SJCRH30 (cell line): ENCODE data around the gene ST8SIA1. TPM values are rescaled to one million over a fixed set of nuclear protein-coding genes. Genes with fewer than 3 reads are reported as not detected.

ENCODE experiments used
- DNase-seq, 2 experiments: peaks; one replicate each; pipeline ENCODE4 v3.0.0-alpha.2; 2015 to 2020
- H3K27ac ChIP-seq: fragments of 250-450 bp; sonication (Bioruptor Pico); 2 replicates; pipeline ENCODE4 v1.5.1; 2020; ENCODE audit warnings: mild to moderate bottlenecking, moderate library complexity
- H3K27me3 ChIP-seq: fragments of 250-450 bp; sonication (Bioruptor Pico); 2 replicates; pipeline ENCODE4 v1.5.1; 2020; ENCODE audit warnings: mild to moderate bottlenecking, moderate library complexity
- H3K36me3 ChIP-seq: fragments of 250-450 bp; sonication (Bioruptor Pico); 2 replicates; pipeline ENCODE4 v1.5.1; 2020; ENCODE audit warnings: mild to moderate bottlenecking, moderate library complexity
- H3K4me1 ChIP-seq: fragments of 250-450 bp; sonication (Bioruptor Pico); 2 replicates; pipeline ENCODE4 v1.5.1; 2020; ENCODE audit warnings: mild to moderate bottlenecking, moderate library complexity
- H3K4me3 ChIP-seq: fragments of 250-450 bp; sonication (Bioruptor Pico); 2 replicates; pipeline ENCODE4 v1.5.1; 2020; ENCODE audit warnings: mild to moderate bottlenecking, moderate library complexity
- H3K9me3 ChIP-seq: fragments of 250-450 bp; sonication (Bioruptor Pico); replicated peaks from 2 replicates; pipeline ENCODE4 v1.5.1; 2020; ENCODE audit warnings: mild to moderate bottlenecking, moderate library complexity
- total RNA-seq: library from RNA; depleted of rRNA; stranded (reverse); fragments of >200 nt; shearing (Covaris generic); gene quantifications from 2 replicates; pipeline ENCODE4 v1.2.3, GENCODE V29; 2014

Gene ST8SIA1
- total RNA-seq, 1 experiment from 2014 or later, result 6.4 TPM

- H3K27ac ChIP-seq, result no peak overlapping the region
- H3K4me1 ChIP-seq, result peaks cover 3% of the 10 kb centered on the region; the same call in 1 of the 2 replicates
- no peaks in the 10 kb centered on the region for H3K36me3 ChIP-seq
- H3K9me3 ChIP-seq, result no peaks in the 10 kb centered on the region
- no peaks in the 10 kb centered on the region for H3K27me3 ChIP-seq
- H3K4me3 ChIP-seq, result no peak overlapping the region
- no peak for DNase-seq
These were observed 52.2 kb downstream of the ST8SIA1 start for GRCh38 chr12:22282283-22282682.

GRCh38 chr12:22276867-22277266 lies 57.6 kb downstream of the ST8SIA1 start:
- Histone ChIP-seq H3K36me3 (no peaks in the 10 kb centered on the region), H3K27me3 (no peaks in the 10 kb centered on the region), H3K27ac (no peak overlapping the region), H3K9me3 (no peaks in the 10 kb centered on the region), H3K4me3 (no peak overlapping the region), H3K4me1 (no peaks in the 10 kb centered on the region)
- DNase-seq, result no peak

GRCh38 chr12:22276313-22276712 lies 58.2 kb downstream of the ST8SIA1 start:
- Histone ChIP-seq H3K27ac (no peak overlapping the region), H3K36me3 (no peaks in the 10 kb centered on the region), H3K4me3 (no peak overlapping the region), H3K4me1 (no peaks in the 10 kb centered on the region), H3K27me3 (no peaks in the 10 kb centered on the region), H3K9me3 (no peaks in the 10 kb centered on the region)
- no peak for DNase-seq

GRCh38 chr12:22275843-22276242 lies 58.7 kb downstream of the ST8SIA1 start:
- Histone ChIP-seq H3K36me3 (no peaks in the 10 kb centered on the region), H3K4me1 (no peaks in the 10 kb centered on the region), H3K27me3 (no peaks in the 10 kb centered on the region), H3K9me3 (no peaks in the 10 kb centered on the region), H3K27ac (no peak overlapping the region), H3K4me3 (no peak overlapping the region)
- no peak for DNase-seq

GRCh38 chr12:22272335-22273151 lies 62.0 kb downstream of the ST8SIA1 start:
- Histone ChIP-seq H3K27me3 (no peaks in the 10 kb centered on the region), H3K27ac (no peak overlapping the region), H3K9me3 (no peaks in the 10 kb centered on the region; the same call in 1 of the 2 replicates), H3K4me3 (no peak overlapping the region), H3K36me3 (no peaks in the 10 kb centered on the region), H3K4me1 (no peaks in the 10 kb centered on the region)
- no peak for DNase-seq

GRCh38 chr12:22271023-22271422 lies 63.5 kb downstream of the ST8SIA1 start:
- H3K9me3 ChIP-seq, result no peaks in the 10 kb centered on the region; the same call in 1 of the 2 replicates
- no peaks in the 10 kb centered on the region for H3K4me1 ChIP-seq
- DNase-seq, result no peak
- H3K27me3 ChIP-seq, result no peaks in the 10 kb centered on the region
- no peak overlapping the region for H3K27ac ChIP-seq
- no peaks in the 10 kb centered on the region for H3K36me3 ChIP-seq
- no peak overlapping the region for H3K4me3 ChIP-seq

GRCh38 chr12:22268973-22269372 lies 65.5 kb downstream of the ST8SIA1 start:
- H3K36me3 ChIP-seq, result no peaks in the 10 kb centered on the region
- no peak overlapping the region for H3K4me3 ChIP-seq
- no peak for DNase-seq
- no peak overlapping the region for H3K27ac ChIP-seq
- H3K9me3 ChIP-seq, result no peaks in the 10 kb centered on the region; the same call in 1 of the 2 replicates
- no peaks in the 10 kb centered on the region for H3K27me3 ChIP-seq
- no peaks in the 10 kb centered on the region for H3K4me1 ChIP-seq

GRCh38 chr12:22268406-22268805 lies 66.1 kb downstream of the ST8SIA1 start:
- no peak overlapping the region for H3K27ac ChIP-seq
- H3K9me3 ChIP-seq, result no peaks in the 10 kb centered on the region; the same call in 1 of the 2 replicates
- no peak for DNase-seq
- H3K4me3 ChIP-seq, result no peak overlapping the region
- no peaks in the 10 kb centered on the region for H3K36me3 ChIP-seq
- no peaks in the 10 kb centered on the region for H3K27me3 ChIP-seq
- H3K4me1 ChIP-seq, result no peaks in the 10 kb centered on the region

GRCh38 chr12:22266101-22266500 lies 68.4 kb downstream of the ST8SIA1 start:
- H3K9me3 ChIP-seq, result no peaks in the 10 kb centered on the region; the same call in 1 of the 2 replicates
- no peak overlapping the region for H3K4me3 ChIP-seq
- no peaks in the 10 kb centered on the region for H3K4me1 ChIP-seq
- no peak overlapping the region for H3K27ac ChIP-seq
- no peaks in the 10 kb centered on the region for H3K27me3 ChIP-seq
- DNase-seq, result no peak
- H3K36me3 ChIP-seq, result no peaks in the 10 kb centered on the region

- DNase-seq, result no peak
- Histone ChIP-seq H3K4me3 (no peak overlapping the region), H3K4me1 (no peaks in the 10 kb centered on the region), H3K27me3 (no peaks in the 10 kb centered on the region), H3K36me3 (no peaks in the 10 kb centered on the region), H3K27ac (no peak overlapping the region), H3K9me3 (no peaks in the 10 kb centered on the region)
These were observed 70.1 kb downstream of the ST8SIA1 start for GRCh38 chr12:22264380-22264779.

GRCh38 chr12:22262309-22262708 lies 72.2 kb downstream of the ST8SIA1 start:
- no peaks in the 10 kb centered on the region for H3K27me3 ChIP-seq
- H3K9me3 ChIP-seq, result no peaks in the 10 kb centered on the region
- no peak overlapping the region for H3K27ac ChIP-seq
- H3K36me3 ChIP-seq, result no peaks in the 10 kb centered on the region
- H3K4me3 ChIP-seq, result no peak overlapping the region
- DNase-seq, result no peak
- H3K4me1 ChIP-seq, result no peaks in the 10 kb centered on the region

GRCh38 chr12:22257100-22257499 lies 77.4 kb downstream of the ST8SIA1 start:
- no peaks in the 10 kb centered on the region for H3K9me3 ChIP-seq
- no peaks in the 10 kb centered on the region for H3K4me1 ChIP-seq
- H3K27me3 ChIP-seq, result no peaks in the 10 kb centered on the region
- no peak overlapping the region for H3K4me3 ChIP-seq
- H3K36me3 ChIP-seq, result no peaks in the 10 kb centered on the region
- no peak overlapping the region for H3K27ac ChIP-seq
- DNase-seq, result no peak

GRCh38 chr12:22256605-22257004 lies 77.9 kb downstream of the ST8SIA1 start:
- no peak overlapping the region for H3K27ac ChIP-seq
- no peaks in the 10 kb centered on the region for H3K9me3 ChIP-seq
- H3K4me1 ChIP-seq, result no peaks in the 10 kb centered on the region
- no peaks in the 10 kb centered on the region for H3K27me3 ChIP-seq
- no peaks in the 10 kb centered on the region for H3K36me3 ChIP-seq
- DNase-seq, result no peak
- H3K4me3 ChIP-seq, result no peak overlapping the region

- Histone ChIP-seq H3K36me3 (no peaks in the 10 kb centered on the region), H3K9me3 (no peaks in the 10 kb centered on the region), H3K27ac (no peak overlapping the region), H3K4me1 (no peaks in the 10 kb centered on the region), H3K4me3 (no peak overlapping the region), H3K27me3 (no peaks in the 10 kb centered on the region)
- DNase-seq, result no peak
These were observed 78.5 kb downstream of the ST8SIA1 start for GRCh38 chr12:22256041-22256441.

GRCh38 chr12:22255097-22255496 lies 79.4 kb downstream of the ST8SIA1 start:
- H3K4me3 ChIP-seq, result no peak overlapping the region
- H3K27ac ChIP-seq, result no peak overlapping the region
- no peaks in the 10 kb centered on the region for H3K27me3 ChIP-seq
- DNase-seq, result no peak
- no peaks in the 10 kb centered on the region for H3K36me3 ChIP-seq
- no peaks in the 10 kb centered on the region for H3K4me1 ChIP-seq
- H3K9me3 ChIP-seq, result no peaks in the 10 kb centered on the region

- Histone ChIP-seq H3K4me3 (no peak overlapping the region), H3K27ac (no peak overlapping the region), H3K36me3 (no peaks in the 10 kb centered on the region), H3K4me1 (no peaks in the 10 kb centered on the region), H3K27me3 (no peaks in the 10 kb centered on the region), H3K9me3 (no peaks in the 10 kb centered on the region)
- DNase-seq, result no peak
These were observed 80.0 kb downstream of the ST8SIA1 start for GRCh38 chr12:22254478-22254877.
